RCC 7860 (cell line): ENCODE results near the gene RNF38.
A peak's percentile ranks its signal among the peaks of the same experiment; 100 is the strongest.
"Not testable (repeated sequence)": the region's sequence is repeated elsewhere in the genome, so short reads cannot be mapped to it uniquely, and the experiment has no call there.

Experiments used
- DNase-seq: peaks from one replicate; pipeline ENCODE4 v3.0.0-alpha.2; 2015; ENCODE audit warnings: low spot score
- FAIRE-seq: peaks from 2 replicates; lab custom pipeline; 2012; peaks lifted over from hg19 to GRCh38; lab: Jason Lieb, UNC

RNF38 gene

GRCh38 chr9:36409076-36409475 lies 9.0 kb upstream of the RNF38 start:
- not testable (repeated sequence) for FAIRE-seq, DNase-seq

DNA sequence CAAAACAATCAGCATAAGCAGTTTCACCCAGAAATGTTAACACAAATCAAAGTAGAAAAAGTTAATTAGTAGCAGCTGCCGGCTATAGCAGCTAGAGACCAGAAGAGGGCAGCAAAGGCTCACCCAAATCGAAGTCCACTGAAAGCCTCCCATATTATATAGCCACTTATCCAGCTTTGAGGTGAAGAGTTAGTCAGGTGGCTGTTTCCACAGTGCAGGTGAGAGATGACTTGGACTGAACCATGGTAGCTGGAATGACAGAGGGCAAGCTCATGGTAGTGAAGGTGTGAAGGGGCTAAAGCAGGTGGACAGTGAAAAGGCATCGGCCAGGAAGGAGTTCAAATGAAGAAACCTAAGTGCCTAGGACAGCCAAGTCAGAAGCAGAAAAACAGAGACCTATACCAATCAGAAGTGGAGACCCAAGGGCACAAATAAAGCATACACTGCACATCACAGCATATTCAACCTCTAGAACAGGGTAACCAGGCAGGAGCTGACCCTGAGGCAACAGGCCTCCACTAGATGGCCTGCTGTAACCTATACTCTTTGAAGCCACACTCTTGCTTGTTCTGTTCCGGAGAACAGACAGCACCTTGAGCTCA lies 7.2 kb upstream of the RNF38 start:
- FAIRE-seq: peak; percentile 44
- DNase-seq: peak; percentile 50

- FAIRE-seq (no peak), DNase-seq (no peak)
Observed at GRCh38 chr9:36402536-36402935, 2.5 kb upstream of the RNF38 start.

GRCh38 chr9:36401897-36402480 lies 1.9 kb upstream of the RNF38 start:
- FAIRE-seq: no peak
- DNase-seq: no peak

GRCh38 chr9:36401164-36401740 lies 1.2 kb upstream of the RNF38 start:
- DNase-seq (peak; percentile 42), FAIRE-seq (no peak)

- DNase-seq (peak; percentile 59), FAIRE-seq (no peak)
Observed at GRCh38 chr9:36400332-36401163, 479 bp upstream of the RNF38 start.

GRCh38 chr9:36398745-36399144 lies 1.3 kb downstream of the RNF38 start:
- DNase-seq (no peak), FAIRE-seq (no peak)

DNA sequence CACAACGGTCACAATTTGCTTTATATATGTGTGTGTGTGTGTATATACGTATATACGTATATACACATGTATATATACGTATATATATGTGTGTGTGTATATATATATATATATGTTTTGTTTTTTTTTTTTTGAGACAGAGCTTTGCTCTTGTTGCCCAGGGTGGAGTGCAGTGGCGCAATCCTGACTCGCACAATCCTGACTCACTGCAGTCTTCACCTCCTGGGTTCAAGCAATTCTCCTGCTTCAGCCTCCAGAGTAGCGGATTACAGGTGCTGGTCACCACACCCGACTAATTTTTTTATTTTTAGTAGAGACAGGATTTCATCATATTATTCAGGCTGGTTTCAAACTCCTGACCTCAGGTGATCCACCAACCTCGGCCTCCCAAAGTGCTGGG lies 3.1 kb downstream of the RNF38 start:
- no peak for DNase-seq
- FAIRE-seq: no peak

GRCh38 chr9:36392489-36392888 lies 7.6 kb downstream of the RNF38 start:
- no peak for DNase-seq
- FAIRE-seq: no peak

DNA sequence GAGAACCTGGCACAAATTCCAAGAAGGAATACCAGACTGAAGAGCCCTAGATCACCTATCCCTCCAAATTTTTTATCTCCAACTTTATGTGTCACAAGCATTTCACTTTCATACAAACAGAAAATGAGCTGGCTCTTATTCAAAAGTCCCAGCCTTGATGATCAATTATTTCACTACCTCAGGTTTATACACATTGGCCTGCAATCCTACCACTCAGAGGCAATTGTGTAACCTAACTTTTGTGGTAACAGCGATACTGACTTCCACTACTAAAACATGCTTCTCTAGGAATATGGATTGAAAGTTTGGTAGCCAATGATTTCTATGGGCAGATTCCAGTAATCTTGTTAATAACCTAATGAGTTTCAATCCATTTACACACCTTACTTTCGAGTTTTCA lies 10.5 kb downstream of the RNF38 start:
- no peak for DNase-seq
- FAIRE-seq: no peak

DNA sequence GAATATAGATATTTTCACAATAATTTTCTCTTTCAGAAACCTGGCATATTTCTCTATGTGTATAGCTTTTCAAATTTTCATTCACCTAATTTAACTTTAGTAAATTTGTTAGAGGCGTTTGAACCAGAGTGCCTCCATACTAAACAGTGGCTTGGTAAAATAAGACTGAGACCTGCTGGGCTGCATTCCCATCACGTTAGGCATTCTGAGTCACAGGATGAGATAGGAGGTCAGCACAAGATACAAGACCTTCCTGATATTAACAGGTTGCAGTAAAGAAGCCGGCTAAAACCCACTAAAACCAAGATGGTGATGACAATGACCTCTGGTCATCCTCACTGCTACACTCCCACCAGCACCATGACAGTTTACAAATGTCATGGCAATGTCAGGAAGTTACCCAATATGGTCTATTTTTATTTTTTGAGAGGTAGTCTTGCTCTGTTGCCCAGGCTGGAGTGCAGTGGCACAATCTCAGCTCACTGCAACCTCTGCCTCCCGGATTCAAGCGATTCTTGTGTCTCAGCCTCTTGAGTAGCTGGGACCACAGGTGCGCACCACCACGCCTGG lies 13.6 kb downstream of the RNF38 start:
- peak; percentile 21 for DNase-seq
- FAIRE-seq: not testable (repeated sequence)

DNA sequence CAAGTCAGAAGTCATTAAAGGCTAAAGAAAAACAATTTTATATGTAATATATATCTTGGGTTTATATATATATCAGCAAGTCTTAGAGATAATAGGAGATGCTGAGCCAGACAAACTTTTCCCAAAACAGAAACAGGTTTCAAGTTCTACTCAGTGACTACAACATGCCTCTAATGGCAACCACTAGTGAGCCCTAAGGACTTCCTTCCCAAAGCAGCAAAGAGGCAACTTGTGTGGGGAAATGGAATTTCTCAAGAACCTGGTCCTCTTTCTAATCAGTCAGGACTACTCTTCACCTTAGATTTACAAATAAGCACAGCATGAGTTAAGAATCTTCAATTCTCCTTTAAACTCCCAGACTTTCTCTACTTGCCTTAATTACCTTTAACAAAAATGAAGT lies 17.6 kb downstream of the RNF38 start:
- no peak for DNase-seq

DNA sequence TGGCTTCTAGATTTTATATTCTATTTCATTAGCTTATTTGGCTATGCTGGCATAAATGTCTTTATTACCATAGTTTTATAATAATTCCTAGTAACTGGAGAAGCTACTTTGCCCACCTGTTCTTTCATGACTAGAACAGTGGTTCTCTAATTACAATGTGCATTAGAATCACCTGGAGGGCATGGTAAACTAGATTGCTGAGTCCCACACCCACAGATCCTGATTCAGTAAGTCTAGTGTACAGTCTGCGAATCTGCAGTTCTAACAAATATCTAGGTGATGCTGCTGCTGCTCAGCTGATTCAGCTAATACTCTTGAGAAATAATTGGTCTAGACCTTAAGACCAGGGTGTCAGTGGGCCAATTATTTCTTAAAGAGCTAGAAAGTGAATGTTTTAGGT lies 35.5 kb downstream of the RNF38 start:
- FAIRE-seq (no peak), DNase-seq (no peak)

More for the DNA sequence above, 17.6 kb downstream of the RNF38 start:
- FAIRE-seq: no peak

- no peak for DNase-seq
- no peak for FAIRE-seq
Observed at GRCh38 chr9:36363448-36363847, 36.6 kb downstream of the RNF38 start.

GRCh38 chr9:36358486-36358885 lies 41.6 kb downstream of the RNF38 start:
- FAIRE-seq (no peak), DNase-seq (no peak)

GRCh38 chr9:36357639-36358038 lies 42.4 kb downstream of the RNF38 start:
- FAIRE-seq (no peak), DNase-seq (no peak)

DNA sequence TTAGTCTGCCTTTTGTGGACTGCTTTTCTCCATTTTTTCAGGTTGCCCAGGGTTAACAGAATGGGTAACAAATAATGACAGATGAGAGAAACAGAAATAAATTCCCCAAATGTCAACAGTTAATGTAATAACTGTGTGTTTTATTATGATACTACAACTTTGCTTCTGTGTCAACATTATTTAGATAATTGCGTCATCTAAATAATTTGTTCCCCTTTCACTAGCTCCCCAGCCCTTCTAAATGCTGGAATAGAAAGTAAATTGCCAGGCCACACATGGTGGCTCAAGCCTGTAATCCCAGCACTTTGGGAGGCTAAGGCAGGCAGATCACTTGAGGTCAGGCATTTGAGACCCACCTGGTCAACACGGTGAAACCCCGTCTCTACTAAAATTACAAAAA lies 53.5 kb downstream of the RNF38 start:
- no peak for DNase-seq
- no peak for FAIRE-seq

- DNase-seq: no peak
Observed at GRCh38 chr9:36345103-36345846, 54.8 kb downstream of the RNF38 start.

GRCh38 chr9:36341936-36342577 lies 58.0 kb downstream of the RNF38 start:
- DNase-seq (no peak), FAIRE-seq (no peak)

More at GRCh38 chr9:36345103-36345846, 54.8 kb downstream of the RNF38 start:
- FAIRE-seq: no peak

GRCh38 chr9:36337865-36338264 lies 62.2 kb downstream of the RNF38 start:
- DNase-seq (no peak), FAIRE-seq (no peak)
